Subcutaneous adipose tissue (tissue), 4 donors: ENCODE results near the gene ARNT2. TPM values are rescaled to one million over a fixed set of nuclear protein-coding genes. Genes with fewer than 3 reads are reported as not detected.

Experiments used
- CTCF ChIP-seq: fragments of 450-650 bp; IDR thresholded peaks from one replicate; pipeline ENCODE4 v1.5.1; 2016; ENCODE audit warnings: low read depth, mild to moderate bottlenecking, control low read depth, antibody characterized with exemption, moderate library complexity
- total RNA-seq, 4 donors: library from RNA; depleted of rRNA; stranded (reverse); fragments of >200 nt; gene quantifications; one replicate each; pipeline ENCODE4 v1.1.0, GENCODE V29; 2016

Gene ARNT2
- total RNA-seq, 4 donors from 2014 or later = 0.16 to 4.3 (median 2.3) TPM

- no peak for TF ChIP-seq CTCF
Measured at GRCh38 chr15:80579611-80580010, 175.4 kb downstream of the ARNT2 start.

DNA sequence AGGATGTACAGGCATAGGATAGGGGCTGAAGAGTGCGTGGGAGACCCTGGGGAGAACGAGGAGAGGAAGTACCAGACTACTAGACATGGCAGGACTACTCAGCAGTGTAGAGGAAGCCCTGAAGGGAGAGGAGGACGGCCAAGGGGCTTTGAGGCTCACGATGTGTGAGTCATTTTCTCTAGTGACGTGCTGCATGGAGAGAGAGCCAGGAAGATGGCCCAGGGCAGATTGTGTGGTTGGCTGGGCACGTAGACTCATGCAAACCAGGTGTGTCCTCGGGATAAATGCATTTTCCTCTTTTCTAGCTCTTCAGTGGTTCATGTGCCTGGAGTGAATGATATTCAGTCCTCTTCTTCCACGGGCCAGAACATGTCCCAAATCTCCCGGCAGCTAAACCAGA lies 175.9 kb downstream of the ARNT2 start:
- TF ChIP-seq CTCF = no peak

DNA sequence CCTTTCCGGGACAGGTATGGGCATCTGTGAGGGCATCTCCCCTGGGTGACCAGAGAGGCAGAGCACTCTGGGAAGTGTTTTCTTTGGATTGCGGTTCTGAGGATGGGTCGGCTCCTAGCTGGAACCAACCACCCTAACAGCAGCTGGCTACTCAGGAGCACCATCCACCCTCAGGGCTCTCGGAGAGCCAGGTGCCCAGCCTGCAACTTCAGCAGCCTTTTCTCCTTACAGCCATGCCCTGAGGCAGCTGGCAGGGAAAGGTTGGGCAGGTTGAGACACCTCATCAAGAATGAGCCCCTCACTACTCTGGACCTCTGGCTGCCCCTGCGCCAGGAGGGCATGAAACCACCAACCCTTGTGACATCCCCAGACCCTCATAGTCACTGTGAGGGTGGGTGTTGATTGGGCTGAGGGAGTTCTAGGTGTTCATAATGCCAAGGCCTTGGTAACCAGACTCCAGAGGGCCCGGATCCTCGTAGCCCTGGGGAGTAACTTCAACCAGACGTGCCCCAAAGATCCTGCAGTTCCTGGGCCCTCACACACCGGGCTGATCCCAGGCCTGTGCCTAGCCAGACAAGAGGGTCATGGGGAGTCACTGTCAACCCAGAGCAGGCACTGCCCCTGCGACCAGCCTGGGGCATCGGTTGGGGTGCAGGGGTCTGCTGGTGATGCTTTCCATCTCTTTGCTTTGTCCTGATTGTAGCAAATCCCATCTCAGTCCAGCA lies 176.5 kb downstream of the ARNT2 start:
- no peak for TF ChIP-seq CTCF

- no peak for TF ChIP-seq CTCF
Measured at GRCh38 chr15:80581976-80582375, 177.8 kb downstream of the ARNT2 start.

DNA sequence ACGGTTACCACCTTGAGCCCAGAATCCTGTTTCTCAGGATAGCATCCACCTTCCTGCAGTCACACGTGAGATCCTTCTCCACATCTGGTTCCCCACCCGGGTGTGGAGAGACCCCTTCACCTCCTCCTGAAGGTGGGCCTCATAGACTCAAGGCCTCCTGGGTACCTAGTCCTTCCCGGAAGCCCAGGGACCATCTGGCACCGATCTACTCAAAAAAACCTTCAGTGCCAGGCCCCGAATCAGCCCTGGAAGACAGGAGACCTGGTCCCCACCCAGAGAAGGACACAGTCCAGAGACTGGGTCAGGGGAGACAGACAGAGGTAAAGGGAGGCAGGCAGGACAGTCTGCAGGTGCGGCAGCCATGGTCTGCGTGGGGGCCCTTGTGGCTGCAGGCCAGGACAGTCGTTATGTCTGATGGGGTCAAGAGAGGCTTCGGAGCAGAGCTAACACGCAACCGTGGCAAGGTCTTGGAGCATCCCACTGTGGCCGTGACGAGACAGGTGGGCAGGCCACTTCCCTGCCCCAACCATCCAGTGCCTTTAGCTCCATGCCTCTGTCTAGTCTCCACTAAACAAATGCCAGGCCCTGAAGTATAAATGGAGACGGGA lies 178.7 kb downstream of the ARNT2 start:
- no peak for TF ChIP-seq CTCF

DNA sequence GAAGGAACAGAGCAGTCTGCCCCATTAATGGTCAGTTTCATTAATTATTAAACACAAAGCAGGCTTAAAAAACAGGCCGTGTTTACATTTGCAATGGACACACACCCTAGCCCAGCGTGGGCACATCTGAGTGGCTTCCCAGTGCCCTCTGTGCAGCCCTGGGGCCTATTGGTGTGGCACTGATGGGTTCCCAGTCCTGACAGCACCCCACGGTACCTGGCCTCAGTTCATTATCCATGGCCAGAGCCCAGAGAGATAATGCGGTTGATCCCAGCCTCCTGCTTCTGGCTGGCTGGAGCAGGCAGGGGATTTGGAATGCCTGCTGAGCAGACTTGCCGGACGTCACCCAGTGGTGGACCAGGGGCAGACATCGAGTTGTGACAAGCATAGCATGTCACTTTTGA lies 180.4 kb downstream of the ARNT2 start:
- TF ChIP-seq CTCF = no peak

DNA sequence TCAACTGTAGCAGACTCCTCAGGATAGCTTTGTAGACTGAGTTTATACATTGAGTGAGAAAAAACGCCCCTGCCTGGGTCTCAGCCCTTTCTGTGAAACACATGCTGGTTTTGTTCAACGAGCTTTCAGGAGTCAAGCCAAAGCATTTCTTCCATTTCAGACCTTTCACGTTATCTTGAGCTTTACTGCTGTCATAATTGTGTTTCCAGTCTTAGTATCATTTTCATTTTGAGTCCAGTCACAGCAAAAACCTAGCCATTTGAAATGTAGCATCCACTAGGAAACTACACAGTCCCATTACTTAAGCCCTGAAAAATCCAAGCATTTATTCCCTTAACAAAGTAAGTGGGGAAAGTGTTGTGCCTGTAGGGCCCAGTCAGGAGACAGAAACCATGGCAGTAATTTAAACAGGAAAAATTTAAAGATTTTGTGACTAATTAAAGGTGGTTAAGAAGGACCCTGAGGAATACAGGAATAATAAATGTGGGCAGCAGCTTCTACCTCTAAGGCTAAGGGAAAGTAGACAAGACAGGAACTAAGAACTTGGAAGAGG lies 180.9 kb downstream of the ARNT2 start:
- TF ChIP-seq CTCF = no peak
